GM12878 (cell line): ENCODE data around the gene IGFLR1. TPM values are rescaled to one million over a fixed set of nuclear protein-coding genes. Genes with fewer than 3 reads are reported as not detected.

Experiments used
- ATAC-seq: fragments of 200-7000 bp; cut with Tn5 transposase; 3 replicates; pipeline ENCODE4 v1.9.1; 2020; ENCODE audit warnings: mild to moderate bottlenecking, moderate library complexity
- BruUV-seq: library from RNA; stranded (reverse); fragments of 400-500 nt; replicated peaks from 2 replicates; lab custom pipeline; 2021; lab: Mats Ljungman, UMichigan
- CTCF ChIA-PET: fragments of 300-600 bp; sonication (Branson Sonifier 250); formaldehyde crosslinking; extraction: SDS; loops from one replicate; lab custom pipeline; 2021; ENCODE audit warnings: inconsistent platforms; lab: Yijun Ruan, JAX
- POLR2A ChIA-PET: fragments of 350-600 bp; formaldehyde crosslinking; extraction: SDS; loops from one replicate; lab custom pipeline; 2021; ENCODE audit warnings: inconsistent platforms; lab: Charles Lee
- RAD21 ChIA-PET: fragments of 300-600 bp; sonication (Branson Sonifier 250); formaldehyde crosslinking; loops from one replicate; lab custom pipeline; 2023; ENCODE audit warnings: antibody characterized with exemption; ENCODE audit not compliant: unreplicated experiment; lab: Charles Lee
- SMC1A ChIA-PET: fragments of 300-600 bp; sonication (Branson Sonifier 250); formaldehyde crosslinking; loops from one replicate; lab custom pipeline; 2023; ENCODE audit not compliant: unreplicated experiment, uncharacterized antibody; lab: Charles Lee
- DNase-seq: peaks from one replicate; pipeline ENCODE4 v3.0.0-alpha.2; 2011; ENCODE audit warnings: low read depth, low spot score
- FAIRE-seq: peaks from 3 replicates; lab custom pipeline; 2011; peaks lifted over from hg19 to GRCh38; lab: Jason Lieb, UNC
- H2AFZ ChIP-seq: 2 replicates; pipeline ENCODE4 v1.6.0; 2011; ENCODE audit warnings: low read depth, low read length, control low read depth; ENCODE audit not compliant: control insufficient read depth
- H3K27ac ChIP-seq: 2 replicates; pipeline ENCODE4 v1.5.1; 2011; ENCODE audit warnings: control low read depth; ENCODE audit not compliant: control insufficient read depth, insufficient read depth
- H3K27me3 ChIP-seq, 2 experiments: replicated peaks in 1 of 2; 2 replicates each; pipeline versions ENCODE4 v1.6.0 to v1.6.1; 2011; ENCODE audit warnings: low read length in 1 of 2; ENCODE audit not compliant: control insufficient read depth in 2 of 2, insufficient read depth in 2 of 2
- H3K36me3 ChIP-seq, 2 experiments: 2 replicates each; pipeline ENCODE4 v1.5.1; 2011; ENCODE audit warnings: low read length in 1 of 2; ENCODE audit not compliant: control insufficient read depth in 2 of 2, insufficient read depth in 2 of 2
- H3K4me1 ChIP-seq: 2 replicates; pipeline ENCODE4 v1.6.1; 2011; ENCODE audit warnings: mild to moderate bottlenecking, low read length, moderate library complexity, mixed read lengths; ENCODE audit not compliant: control insufficient read depth, insufficient read depth
- H3K4me2 ChIP-seq: 2 replicates; pipeline ENCODE4 v1.6.0; 2011; ENCODE audit warnings: control low read depth; ENCODE audit not compliant: control insufficient read depth, insufficient read depth
- H3K4me3 ChIP-seq: fragments of 200-600 bp; sonication (generic); 2 replicates; pipeline ENCODE4 v1.5.1; 2016
- H3K79me2 ChIP-seq: 2 replicates; pipeline ENCODE4 v1.6.0; 2011; ENCODE audit warnings: low read length; ENCODE audit not compliant: control insufficient read depth, insufficient read depth
- H3K9ac ChIP-seq: 2 replicates; pipeline ENCODE4 v1.8.0; 2011; ENCODE audit warnings: low read length, control low read depth, mixed read lengths; ENCODE audit not compliant: control insufficient read depth, insufficient read depth
- H3K9me3 ChIP-seq: replicated peaks from 3 replicates; pipeline ENCODE4 v1.5.1; 2011; ENCODE audit warnings: mild to moderate bottlenecking, low read length; ENCODE audit not compliant: control insufficient read depth, insufficient read depth
- H4K20me1 ChIP-seq: 2 replicates; pipeline ENCODE4 v1.6.0; 2011; ENCODE audit not compliant: control insufficient read depth, insufficient read depth
- CHD4 ChIP-seq: fragments of 200-600 bp; sonication (generic); IDR thresholded peaks from 2 replicates; pipeline ENCODE4 v1.6.1; 2016; ENCODE audit warnings: mild to moderate bottlenecking
- CREB1 ChIP-seq: IDR thresholded peaks from 2 replicates; pipeline ENCODE4 v1.6.1; 2012; ENCODE audit warnings: low read depth, mild to moderate bottlenecking, inconsistent platforms
- EGR1 ChIP-seq, 2 experiments: IDR thresholded peaks; 1 replicate in 1 of 2; 2 replicates in 1 of 2; pipeline ENCODE4 v1.6.1; 2011 to 2012; ENCODE audit warnings: low read depth in 2 of 2, low read length in 2 of 2, borderline replicate concordance in 1 of 2, mild to moderate bottlenecking in 1 of 2, moderate library complexity in 1 of 2
- ELK1 ChIP-seq: IDR thresholded peaks from 2 replicates; pipeline ENCODE4 v1.6.1; 2012; ENCODE audit warnings: low read depth, low read length, improper control_type of control experiment
- EP300 ChIP-seq, 2 experiments: fragments of 150-350 bp in 1 of 2; IDR thresholded peaks; 2 replicates each; pipeline ENCODE4 v1.6.1; 2011 to 2012; ENCODE audit warnings: low read depth in 2 of 2, low read length in 2 of 2, borderline replicate concordance in 1 of 2, improper control_type of control experiment in 1 of 2, inconsistent platforms in 1 of 2; ENCODE audit not compliant: control insufficient read depth in 1 of 2
- HDAC2 ChIP-seq: fragments of 200-600 bp; sonication (generic); IDR thresholded peaks from 2 replicates; pipeline ENCODE4 v1.6.1; 2017
- JUNB ChIP-seq: IDR thresholded peaks from 2 replicates; pipeline ENCODE4 v1.6.1; 2016; ENCODE audit warnings: antibody characterized with exemption, mild to moderate bottlenecking
- MAX ChIP-seq: IDR thresholded peaks from 2 replicates; pipeline ENCODE4 v1.6.1; 2012; ENCODE audit warnings: low read depth, low read length, improper control_type of control experiment
- NR2C1 ChIP-seq: fragments of 450-650 bp; IDR thresholded peaks from 2 replicates; pipeline ENCODE4 v1.6.1; 2017; ENCODE audit warnings: antibody characterized with exemption, mild to moderate bottlenecking, moderate library complexity
- PML ChIP-seq: IDR thresholded peaks from 2 replicates; pipeline ENCODE4 v1.6.1; 2012; ENCODE audit warnings: low read length, inconsistent platforms
- RELA ChIP-seq: fragments of 450-650 bp; IDR thresholded peaks from 2 replicates; pipeline ENCODE4 v1.8.0; 2014; ENCODE audit warnings: borderline replicate concordance; ENCODE audit not compliant: partially characterized antibody
- REST ChIP-seq: IDR thresholded peaks from 2 replicates; pipeline ENCODE4 v1.6.1; 2012; ENCODE audit warnings: mild to moderate bottlenecking, low read depth, low read length
- TCF7 ChIP-seq: IDR thresholded peaks from 2 replicates; pipeline ENCODE4 v1.6.1; 2014; ENCODE audit warnings: antibody characterized with exemption, borderline replicate concordance
- YBX1 ChIP-seq: fragments of 450-650 bp; IDR thresholded peaks from 2 replicates; pipeline ENCODE4 v1.6.1; 2016; ENCODE audit warnings: antibody characterized with exemption
- ZBTB33 ChIP-seq: fragments of 450-650 bp; IDR thresholded peaks from 2 replicates; pipeline ENCODE4 v1.6.1; 2017; ENCODE audit warnings: mild to moderate bottlenecking
- ZNF217 ChIP-seq: fragments of 450-650 bp; IDR thresholded peaks from 2 replicates; pipeline ENCODE4 v1.6.1; 2017; ENCODE audit warnings: antibody characterized with exemption, mild to moderate bottlenecking
- WGBS: methylation state at CpG from one replicate; pipeline ENCODE4 v1.1.6; 2016; ENCODE audit warnings: low lambda C conversion rate; ENCODE audit not compliant: insufficient replicate concordance, insufficient coverage; ENCODE audit errors: missing lambda C conversion rate; 5-methylcytosine and 5-hydroxymethylcytosine counted together
- in situ Hi-C: fragments of 300-500 bp; cut with MboI; formaldehyde crosslinking; loops from 9 replicates; pipeline ENCODE4 v1.14.3; 2018; ENCODE audit warnings: mixed read lengths
- intact Hi-C: fragments of 100-400 bp; cut with micrococcal nuclease; formaldehyde crosslinking; loops from one replicate; pipeline ENCODE4 v1.14.2; 2022; ENCODE audit not compliant: unreplicated experiment
- polyA plus RNA-seq, 11 experiments: library from polyadenylated mRNA; depleted of rRNA in 4 of 11; unstranded in 6 of 11; stranded (reverse) in 5 of 11; fragments of >200 nt; fragmentation: Nextera tagmentation in 4 of 11; fragmentation: Illumina TruSeq in 1 of 11; extraction: Ambion mirVana in 4 of 11; extraction: Trizol in 1 of 11; gene quantifications; 1 replicate in 1 of 11; 2 replicates in 10 of 11; pipeline versions ENCODE4 v1.2.1 to v1.2.3, GENCODE V29; 2011 to 2016; ENCODE audit warnings: inconsistent platforms in 2 of 11, missing spikeins in 2 of 11, low read depth in 1 of 11
- total RNA-seq, 4 experiments: library from RNA; depleted of rRNA in 3 of 4; stranded (reverse); fragments of >200 nt in 3 of 4; fragmentation: Illumina TruSeq in 1 of 4; extraction: Trizol in 1 of 4; gene quantifications; 2 replicates each; pipeline versions ENCODE4 v1.2.1 to v1.2.3, GENCODE V29; 2013 to 2021

Gene IGFLR1
- total and polyA plus RNA-seq, 10 of the 15 experiments (the other 5 are each of a cell fraction or from before 2014, with no cell fraction given), result 2.5 to 39.9 (median 24.8) TPM

- H3K9ac ChIP-seq, result peak overlapping the region; percentile 18
- H3K4me2 ChIP-seq, result peak overlapping the region; percentile 53
- peak overlapping the region; percentile 48 for H2AFZ ChIP-seq
- CTCF ChIA-PET, result interaction anchor here (0.9 to 7.8 kb wide), 10 partner anchors 12 to 235 kb away, joined by 3 to 271 read pairs (median 4); partner anchors contain the start of genes COX6B1, LIN37 and PSENEN
- H3K9me3 ChIP-seq, result no peaks in the 10 kb centered on the region; the same call in 2 of the 3 replicates
- DNase-seq (peak; percentile 70), FAIRE-seq (no peak), ATAC-seq (peak; percentile 71)
- RAD21 ChIA-PET, result interaction anchor here (0.6 to 11.0 kb wide), 12 partner anchors 11 to 343 kb away, joined by 3 to 430 read pairs (median 7); partner anchors contain the start of genes IGFLR1, LIN37, PSENEN and U2AF1L4
- H3K36me3 ChIP-seq, result no peaks in the 10 kb centered on the region
- no peak overlapping the region for H3K4me3 ChIP-seq
- no TSS peak for BruUV-seq
- SMC1A ChIA-PET, result interaction anchor here (0.6 to 12.3 kb wide), 14 partner anchors 9 to 234 kb away, joined by 3 to 375 read pairs (median 4); partner anchors contain the start of genes IGFLR1, LIN37, PSENEN and U2AF1L4
- H3K79me2 ChIP-seq, result peaks cover 2% of the 10 kb centered on the region; the same call in 1 of the 2 replicates
- 1% methylated on average over 4 of the region's 4 CpGs for WGBS
- intact Hi-C loops, result no loop called here
- no peaks in the 10 kb centered on the region for H3K27me3 ChIP-seq
- H3K4me1 ChIP-seq, result peaks cover 25% of the 10 kb centered on the region
- peak overlapping the region; percentile 79 for H3K27ac ChIP-seq
- POLR2A ChIA-PET, result interaction anchor here (0.9 to 11.9 kb wide), 11 partner anchors 14 to 366 kb away, joined by 3 to 516 read pairs (median 6); partner anchors contain the start of genes COX6B1, IGFLR1, LIN37 and PSENEN
- no peaks in the 10 kb centered on the region for H4K20me1 ChIP-seq
- in situ Hi-C loops, result no loop called here
- TF ChIP-seq REST, result no peak
- TF ChIP-seq ZNF217, result 0 out of 2 replicates have a peak, but pooled peaks have one; percentile 19
- peak; percentile 62 for TF ChIP-seq RELA
- TF ChIP-seq EGR1 (IDR thresholded peaks at IDR 0.05; ENCODE audit: borderline replicate concordance in 1 of 2, low read depth in 2 of 2, low read length in 2 of 2), result no peak
- no peak for TF ChIP-seq NR2C1
- peak; percentile 96 for TF ChIP-seq TCF7
- TF ChIP-seq EP300 (IDR thresholded peaks at IDR 0.05; ENCODE audit: borderline replicate concordance in 1 of 2, control insufficient read depth in 1 of 2, low read depth in 2 of 2, low read length in 2 of 2), result peak; percentile 58 to 76; a peak in 2 of 4 replicates
- TF ChIP-seq PML, result no peak
- no peak for TF ChIP-seq HDAC2
- no peak for TF ChIP-seq ELK1
- 0 out of 2 replicates have a peak, but pooled peaks have one; percentile 25 for TF ChIP-seq CREB1
- no peak for TF ChIP-seq MAX
- no peak for TF ChIP-seq ZBTB33
- TF ChIP-seq CHD4, result no peak
- TF ChIP-seq YBX1, result no peak
- peak; percentile 65 for TF ChIP-seq JUNB
Observed at GRCh38 chr19:35696835-35697234, 45.4 kb downstream of the IGFLR1 start.
